ENCODE results near the gene HSPG2.
A peak's percentile ranks its signal among the peaks of the same experiment; 100 is the strongest.
"Not testable (repeated sequence)": the region's sequence is repeated elsewhere in the genome, so short reads cannot be mapped to it uniquely, and the experiment has no call there.

The HSPG2 gene

GRCh38 chr1:21937034-21937371 is at the start of gene HSPG2:
TSS of gene HSPG2 (minus strand) at chr1:21937310. CDS start at chr1:21937217, 93 bp downstream.
- DNase-seq, result no peak

- DNase-seq, result not testable (repeated sequence)
Measured at GRCh38 chr1:21986386-21986785, 49.3 kb upstream of the HSPG2 start.

DNA sequence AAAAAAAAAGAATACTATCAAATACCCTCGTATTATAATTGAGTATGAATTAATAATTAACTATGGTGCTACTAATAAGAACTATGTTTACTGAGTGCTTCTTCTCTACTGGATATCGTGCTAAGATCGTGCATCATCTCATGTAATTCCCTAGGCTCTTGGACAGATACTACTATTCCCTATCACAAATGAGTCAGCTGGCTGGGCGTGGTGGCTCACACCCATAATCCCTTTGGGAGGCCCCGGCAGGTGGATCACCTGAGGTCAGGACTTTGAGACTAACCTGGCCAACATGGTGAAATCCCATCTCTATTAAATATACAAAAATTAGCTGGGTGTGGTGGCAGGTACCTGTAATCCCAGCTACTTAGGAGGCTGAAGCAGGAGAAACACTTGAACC is 48.8 kb upstream of the HSPG2 start:
- not testable (repeated sequence) for DNase-seq

- DNase-seq, result not testable (repeated sequence)
Measured at GRCh38 chr1:21983539-21983938, 46.4 kb upstream of the HSPG2 start.

GRCh38 chr1:21982122-21982521 is 45.0 kb upstream of the HSPG2 start:
- DNase-seq, result not testable (repeated sequence)

DNA sequence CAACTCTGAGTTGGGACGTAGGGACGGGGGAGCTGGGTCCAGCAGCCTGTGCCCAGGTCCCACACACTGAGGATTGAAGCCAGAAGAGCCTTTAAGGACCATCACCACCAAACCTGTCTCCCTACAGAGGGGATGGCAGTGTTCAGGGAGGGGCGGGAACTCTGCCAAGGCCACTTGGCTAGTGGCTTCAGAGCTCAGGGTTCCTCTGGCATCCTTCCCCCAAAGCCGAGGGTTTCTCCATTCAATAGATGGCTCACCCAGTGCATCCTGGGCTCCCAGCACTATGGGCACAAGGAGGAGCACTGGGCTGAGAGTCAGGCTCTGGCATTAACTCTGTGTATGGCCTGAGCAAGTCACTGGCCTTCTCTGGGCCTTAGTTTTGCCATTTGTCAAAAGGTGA is 44.1 kb upstream of the HSPG2 start:
- not testable (repeated sequence) for DNase-seq

DNA sequence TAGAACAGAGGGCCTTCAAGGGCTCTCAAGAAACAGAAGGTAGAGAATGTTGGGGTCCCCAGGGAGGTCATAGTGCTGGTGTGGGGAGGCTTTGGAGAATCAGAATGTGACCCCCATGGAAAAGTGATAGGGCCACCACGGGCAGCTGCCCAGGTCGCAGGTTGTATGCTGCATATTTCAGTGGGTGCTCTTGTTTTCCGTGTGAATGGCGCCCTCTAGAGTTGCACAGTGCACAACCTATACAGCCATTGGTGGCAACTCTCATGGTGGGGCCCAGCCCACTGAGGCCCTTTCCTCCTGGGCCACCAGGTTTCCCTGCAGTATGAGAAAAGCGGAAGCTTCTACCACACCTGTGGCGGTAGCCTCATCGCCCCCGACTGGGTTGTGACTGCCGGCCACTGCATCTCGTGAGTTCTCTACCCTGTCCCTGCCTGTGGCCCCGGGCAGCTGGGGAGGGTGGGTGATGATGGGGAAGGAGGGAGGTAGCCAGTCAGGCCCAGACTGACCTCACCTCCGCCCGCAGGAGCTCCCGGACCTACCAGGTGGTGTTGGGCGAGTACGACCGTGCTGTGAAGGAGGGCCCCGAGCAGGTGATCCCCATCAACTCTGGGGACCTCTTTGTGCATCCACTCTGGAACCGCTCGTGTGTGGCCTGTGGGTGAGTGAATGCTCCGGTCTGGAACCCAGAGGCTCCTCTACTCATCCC is 43.6 kb upstream of the HSPG2 start:
- not testable (repeated sequence) for DNase-seq

GRCh38 chr1:21978209-21978608 is 41.1 kb upstream of the HSPG2 start:
- not testable (repeated sequence) for DNase-seq

DNA sequence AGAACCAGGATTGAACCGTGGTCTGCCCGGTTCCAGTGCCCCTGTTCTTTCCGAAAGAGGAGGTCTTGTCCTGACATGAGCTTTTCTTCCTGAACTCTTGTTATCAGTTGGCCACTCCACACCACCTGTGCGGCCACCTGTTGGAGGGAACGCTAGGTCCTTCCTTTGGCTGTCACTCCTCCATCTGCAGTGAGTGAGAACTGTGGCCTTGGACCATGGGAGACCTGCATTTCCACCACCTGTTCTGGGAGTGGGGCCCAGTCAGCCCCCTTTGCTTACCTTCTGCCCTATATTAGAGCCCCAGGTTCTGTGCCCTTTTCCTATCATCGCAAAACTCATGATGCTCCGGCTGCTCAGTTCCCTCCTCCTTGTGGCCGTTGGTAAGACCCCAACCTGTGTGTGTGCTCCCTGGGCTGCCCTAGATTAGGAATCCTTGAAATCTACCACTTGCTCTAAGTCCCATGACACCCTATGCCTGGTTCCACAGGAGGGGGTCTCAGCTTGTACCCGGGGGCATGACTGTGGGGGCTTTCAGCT is 39.7 kb upstream of the HSPG2 start, which contains the start of gene CELA3B:
Gene CELA3B, plus strand, starts transcription at position 320 of the 537 bp plus-strand sequence. Its CDS starts 18 bp downstream, at position 338.
- not testable (repeated sequence) for DNase-seq

- not testable (repeated sequence) for DNase-seq
Measured at GRCh38 chr1:21975296-21975695, 38.2 kb upstream of the HSPG2 start.

GRCh38 chr1:21974699-21975098 is 37.6 kb upstream of the HSPG2 start:
- not testable (repeated sequence) for DNase-seq

GRCh38 chr1:21973948-21974347 is 36.8 kb upstream of the HSPG2 start:
- not testable (repeated sequence) for DNase-seq

- DNase-seq, result not testable (repeated sequence)
Measured at GRCh38 chr1:21972973-21973441, 35.9 kb upstream of the HSPG2 start.

- DNase-seq, result not testable (repeated sequence)
Measured at GRCh38 chr1:21970523-21970922, 33.4 kb upstream of the HSPG2 start.

- DNase-seq, result not testable (repeated sequence)
Measured at GRCh38 chr1:21969066-21969465, 32.0 kb upstream of the HSPG2 start.

DNA sequence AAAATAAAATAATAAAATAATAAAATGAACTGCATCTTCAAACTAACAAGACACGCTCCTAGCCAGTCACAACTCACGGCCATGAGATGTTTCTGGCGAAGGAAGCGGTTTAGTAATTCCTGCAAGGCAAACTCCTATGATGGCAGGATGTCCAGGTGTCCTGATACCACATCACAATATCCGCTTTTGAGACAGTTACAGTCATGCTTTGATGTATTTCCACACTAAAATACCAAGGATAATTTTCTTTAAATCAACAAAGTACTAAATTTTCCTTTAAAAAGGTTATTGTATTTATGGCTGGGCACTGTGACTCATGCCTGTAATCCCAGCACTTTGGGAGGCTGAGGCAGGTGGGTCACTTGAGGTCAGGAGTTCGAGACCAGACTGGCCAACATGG is 30.1 kb upstream of the HSPG2 start:
- not testable (repeated sequence) for DNase-seq

GRCh38 chr1:21966247-21967000 is 29.3 kb upstream of the HSPG2 start:
- no peak for DNase-seq

- DNase-seq, result peak; percentile 81
Measured at GRCh38 chr1:21963477-21964217, 26.5 kb upstream of the HSPG2 start.

DNA sequence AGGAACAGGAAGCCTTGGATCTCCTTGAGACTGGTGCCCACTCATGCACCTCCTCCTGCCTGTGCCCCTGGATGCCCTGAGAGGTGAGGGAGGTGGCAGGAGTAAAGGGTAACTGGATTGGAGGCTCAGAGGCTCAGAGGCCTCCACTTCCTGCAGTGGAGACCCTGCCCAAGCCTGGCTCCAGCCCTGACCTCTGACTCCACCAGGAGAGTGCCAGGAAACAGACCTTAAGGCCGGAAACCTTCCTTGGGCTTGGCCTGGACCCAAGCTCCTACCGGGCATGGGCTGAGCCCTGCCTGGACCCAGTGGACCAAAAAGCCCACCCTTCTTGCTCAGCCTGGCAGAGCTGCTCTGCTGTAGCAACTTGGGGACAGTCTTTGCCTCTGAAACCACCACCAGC is 24.7 kb upstream of the HSPG2 start:
- DNase-seq, result no peak

DNA sequence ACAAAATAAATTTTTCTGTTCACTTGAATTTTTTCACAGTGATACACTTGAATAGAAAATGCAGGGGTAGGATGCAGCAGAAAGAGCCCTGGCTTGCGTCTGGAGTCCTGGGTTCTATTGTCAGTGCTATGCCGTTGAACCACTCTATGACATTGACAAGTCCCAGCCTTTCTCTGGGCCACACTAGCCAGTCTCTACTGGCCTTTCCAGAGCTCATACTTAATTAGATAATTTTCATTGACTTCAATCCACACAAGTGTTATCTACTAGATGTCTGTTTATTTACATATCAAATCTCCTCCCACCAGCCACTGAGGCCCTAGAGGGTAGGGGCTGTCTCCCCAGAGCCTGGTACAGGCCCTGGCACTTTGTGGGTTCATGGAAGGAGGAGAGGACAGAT is 24.2 kb upstream of the HSPG2 start:
- no peak for DNase-seq

GRCh38 chr1:21956720-21957552 is 19.8 kb upstream of the HSPG2 start:
- DNase-seq, result peak; percentile 77
